IPS-18c (cell line): Measurements from ENCODE around the gene PLD1.

Source experiments
- H3K4me3 ChIP-seq: 2 replicates; pipeline ENCODE4 v1.7.0; 2013; ENCODE audit warnings: low read depth, mild to moderate bottlenecking, low read length, moderate library complexity; ENCODE audit not compliant: insufficient read depth
- H3K9me3 ChIP-seq: one replicate; pipeline ENCODE4 v1.6.1; 2013; ENCODE audit warnings: mild to moderate bottlenecking, low read length, moderate library complexity; ENCODE audit not compliant: control insufficient read depth, insufficient read depth

The PLD1 gene

GRCh38 chr3:171807806-171808205 is 2.5 kb downstream of the PLD1 start:
- no peaks in the 10 kb centered on the region for H3K9me3 ChIP-seq

GRCh38 chr3:171807129-171807675 is 3.1 kb downstream of the PLD1 start:
- no peaks in the 10 kb centered on the region for H3K9me3 ChIP-seq
- H3K4me3 ChIP-seq = no peak overlapping the region

More at GRCh38 chr3:171807806-171808205, 2.5 kb downstream of the PLD1 start:
- no peak overlapping the region for H3K4me3 ChIP-seq

- Histone ChIP-seq H3K4me3 (no peak overlapping the region), H3K9me3 (no peaks in the 10 kb centered on the region)
Measured at GRCh38 chr3:171806200-171807128, 3.8 kb downstream of the PLD1 start.

- H3K9me3 ChIP-seq = no peaks in the 10 kb centered on the region
- no peak overlapping the region for H3K4me3 ChIP-seq
Measured at GRCh38 chr3:171805687-171806086, 4.6 kb downstream of the PLD1 start.

- H3K4me3 ChIP-seq = no peak overlapping the region
- no peaks in the 10 kb centered on the region for H3K9me3 ChIP-seq
Measured at GRCh38 chr3:171804618-171805389, 5.5 kb downstream of the PLD1 start.

- H3K4me3 ChIP-seq = no peak overlapping the region
- no peaks in the 10 kb centered on the region for H3K9me3 ChIP-seq
Measured at GRCh38 chr3:171803044-171803443, 7.2 kb downstream of the PLD1 start.

GRCh38 chr3:171802590-171802956 is 7.7 kb downstream of the PLD1 start:
- H3K4me3 ChIP-seq = no peak overlapping the region
- H3K9me3 ChIP-seq = no peaks in the 10 kb centered on the region

GRCh38 chr3:171801738-171802589 is 8.3 kb downstream of the PLD1 start:
- Histone ChIP-seq H3K9me3 (no peaks in the 10 kb centered on the region), H3K4me3 (no peak overlapping the region)

GRCh38 chr3:171799501-171799900 is 10.8 kb downstream of the PLD1 start:
- H3K9me3 ChIP-seq = no peaks in the 10 kb centered on the region
- no peak overlapping the region for H3K4me3 ChIP-seq

- Histone ChIP-seq H3K9me3 (no peaks in the 10 kb centered on the region), H3K4me3 (no peak overlapping the region)
Measured at GRCh38 chr3:171797873-171798272, 12.4 kb downstream of the PLD1 start.

- Histone ChIP-seq H3K9me3 (no peaks in the 10 kb centered on the region), H3K4me3 (no peak overlapping the region)
Measured at GRCh38 chr3:171797265-171797679, 13.0 kb downstream of the PLD1 start.

GRCh38 chr3:171796625-171797264 is 13.5 kb downstream of the PLD1 start:
- Histone ChIP-seq H3K4me3 (no peak overlapping the region), H3K9me3 (no peaks in the 10 kb centered on the region)

GRCh38 chr3:171792531-171792930 is 17.8 kb downstream of the PLD1 start:
- H3K4me3 ChIP-seq = no peak overlapping the region
- H3K9me3 ChIP-seq = no peaks in the 10 kb centered on the region

GRCh38 chr3:171791692-171792076 is 18.6 kb downstream of the PLD1 start:
- Histone ChIP-seq H3K9me3 (no peaks in the 10 kb centered on the region), H3K4me3 (no peak overlapping the region)

GRCh38 chr3:171790898-171791691 is 19.2 kb downstream of the PLD1 start:
- no peaks in the 10 kb centered on the region for H3K9me3 ChIP-seq
- no peak overlapping the region for H3K4me3 ChIP-seq

GRCh38 chr3:171790574-171790897 is 19.7 kb downstream of the PLD1 start:
- H3K9me3 ChIP-seq = no peaks in the 10 kb centered on the region
- no peak overlapping the region for H3K4me3 ChIP-seq
